HG02610 (cell line): ENCODE measurements around the gene FLNC.

ENCODE experiments used
- ATAC-seq: cut with Tn5 transposase; IDR thresholded peaks from one replicate; pipeline ENCODE4 v1.9.1; 2021; ENCODE audit warnings: mild to moderate bottlenecking, moderate library complexity; ENCODE audit not compliant: unreplicated experiment

Gene FLNC

GRCh38 chr7:128829391-128830166 lies 627 bp upstream of the FLNC start:
- ATAC-seq: no peak

- no peak for ATAC-seq
Measured at GRCh38 chr7:128831178-128831993, 1.2 kb downstream of the FLNC start.

GRCh38 chr7:128831994-128832879 lies 2.0 kb downstream of the FLNC start:
- ATAC-seq: no peak

- no peak for ATAC-seq
Measured at GRCh38 chr7:128832880-128833147, 2.6 kb downstream of the FLNC start.

GRCh38 chr7:128833148-128833945 lies 3.1 kb downstream of the FLNC start:
- ATAC-seq: no peak

- no peak for ATAC-seq
Measured at GRCh38 chr7:128833946-128834325, 3.7 kb downstream of the FLNC start.

GRCh38 chr7:128835231-128835751 lies 5.1 kb downstream of the FLNC start:
- ATAC-seq: no peak

GRCh38 chr7:128835790-128836641 lies 5.8 kb downstream of the FLNC start:
- no peak for ATAC-seq

- ATAC-seq: no peak
Measured at GRCh38 chr7:128836729-128837348, 6.6 kb downstream of the FLNC start.

- ATAC-seq: no peak
Measured at GRCh38 chr7:128837521-128837921, 7.3 kb downstream of the FLNC start.

GRCh38 chr7:128838109-128838779 lies 8.0 kb downstream of the FLNC start:
- no peak for ATAC-seq

- no peak for ATAC-seq
Measured at GRCh38 chr7:128838981-128839731, 8.9 kb downstream of the FLNC start.

- ATAC-seq: no peak
Measured at GRCh38 chr7:128839751-128840177, 9.6 kb downstream of the FLNC start.

GRCh38 chr7:128840326-128841170 lies 10.3 kb downstream of the FLNC start:
- ATAC-seq: no peak

- ATAC-seq: no peak
Measured at GRCh38 chr7:128841171-128841690, 11.0 kb downstream of the FLNC start.

- no peak for ATAC-seq
Measured at GRCh38 chr7:128841921-128842673, 11.9 kb downstream of the FLNC start.
